ENCODE results near the gene PRKAA1. TPM values are rescaled to one million over a fixed set of nuclear protein-coding genes. Genes with fewer than 3 reads are reported as not detected.

The PRKAA1 gene
- total RNA-seq, 2 donors from 2014 or later, result 56.6 to 158 TPM

GRCh38 chr5:40833712-40834229, 35.6 kb upstream of the PRKAA1 start:
- ATAC-seq (ENCODE audit: insufficient number of reproducible peaks, low FRiP score, low read depth) (no peak), DNase-seq (ENCODE audit: low spot score) (no peak)
- peaks cover 6 to 26% of the 10 kb centered on the region in 2 donors for H3K4me1 ChIP-seq (ENCODE audit: control insufficient read depth in 1 of 2, low read depth in 2 of 2)
- no peaks in the 10 kb centered on the region for H3K27me3 ChIP-seq (replicated peaks; ENCODE audit: insufficient read depth)
- TF ChIP-seq, protein P1, sequence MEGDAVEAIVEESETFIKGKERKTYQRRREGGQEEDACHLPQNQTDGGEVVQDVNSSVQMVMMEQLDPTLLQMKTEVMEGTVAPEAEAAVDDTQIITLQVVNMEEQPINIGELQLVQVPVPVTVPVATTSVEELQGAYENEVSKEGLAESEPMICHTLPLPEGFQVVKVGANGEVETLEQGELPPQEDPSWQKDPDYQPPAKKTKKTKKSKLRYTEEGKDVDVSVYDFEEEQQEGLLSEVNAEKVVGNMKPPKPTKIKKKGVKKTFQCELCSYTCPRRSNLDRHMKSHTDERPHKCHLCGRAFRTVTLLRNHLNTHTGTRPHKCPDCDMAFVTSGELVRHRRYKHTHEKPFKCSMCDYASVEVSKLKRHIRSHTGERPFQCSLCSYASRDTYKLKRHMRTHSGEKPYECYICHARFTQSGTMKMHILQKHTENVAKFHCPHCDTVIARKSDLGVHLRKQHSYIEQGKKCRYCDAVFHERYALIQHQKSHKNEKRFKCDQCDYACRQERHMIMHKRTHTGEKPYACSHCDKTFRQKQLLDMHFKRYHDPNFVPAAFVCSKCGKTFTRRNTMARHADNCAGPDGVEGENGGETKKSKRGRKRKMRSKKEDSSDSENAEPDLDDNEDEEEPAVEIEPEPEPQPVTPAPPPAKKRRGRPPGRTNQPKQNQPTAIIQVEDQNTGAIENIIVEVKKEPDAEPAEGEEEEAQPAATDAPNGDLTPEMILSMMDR (IDR thresholded peaks at IDR 0.05), result no peak
- H3K9me3 ChIP-seq, result no peaks in the 10 kb centered on the region
- H3K36me3 ChIP-seq, result peaks cover 36% of the 10 kb centered on the region
- peak overlapping the region; percentile 89 for H3K4me3 ChIP-seq
- H3K27ac ChIP-seq, result peak overlapping the region; percentile 90 to 97

DNA sequence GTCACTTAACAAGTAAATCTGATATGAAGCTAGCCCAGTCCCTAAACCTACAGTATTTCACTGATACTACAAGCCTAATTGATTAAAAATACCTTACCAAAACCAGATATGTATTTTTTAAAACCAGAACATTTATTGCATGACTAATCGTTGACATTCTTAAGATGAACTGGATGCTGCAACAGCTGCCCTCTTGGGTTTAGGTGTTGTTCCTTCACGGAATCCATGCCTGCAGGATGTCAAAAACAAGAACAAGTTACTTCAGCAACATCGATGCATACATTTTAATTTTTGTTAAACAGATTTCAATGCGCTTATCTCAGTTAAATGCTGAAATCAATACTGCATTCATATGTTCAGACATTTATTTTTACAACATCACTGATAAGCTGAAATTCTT, 34.2 kb upstream of the PRKAA1 start:
- TF ChIP-seq, protein P1 (IDR thresholded peaks at IDR 0.05), result no peak
- ATAC-seq (ENCODE audit: insufficient number of reproducible peaks, low FRiP score, low read depth), result no peak
- H3K27me3 ChIP-seq (replicated peaks; ENCODE audit: insufficient read depth), result no peaks in the 10 kb centered on the region
- no peak for DNase-seq (ENCODE audit: low spot score)
- peaks cover 6 to 26% of the 10 kb centered on the region in 2 donors for H3K4me1 ChIP-seq (ENCODE audit: control insufficient read depth in 1 of 2, low read depth in 2 of 2)
- no peaks in the 10 kb centered on the region for H3K9me3 ChIP-seq
- no peak overlapping the region for H3K27ac ChIP-seq
- no peak overlapping the region for H3K4me3 ChIP-seq
- peaks cover 42% of the 10 kb centered on the region for H3K36me3 ChIP-seq

DNA sequence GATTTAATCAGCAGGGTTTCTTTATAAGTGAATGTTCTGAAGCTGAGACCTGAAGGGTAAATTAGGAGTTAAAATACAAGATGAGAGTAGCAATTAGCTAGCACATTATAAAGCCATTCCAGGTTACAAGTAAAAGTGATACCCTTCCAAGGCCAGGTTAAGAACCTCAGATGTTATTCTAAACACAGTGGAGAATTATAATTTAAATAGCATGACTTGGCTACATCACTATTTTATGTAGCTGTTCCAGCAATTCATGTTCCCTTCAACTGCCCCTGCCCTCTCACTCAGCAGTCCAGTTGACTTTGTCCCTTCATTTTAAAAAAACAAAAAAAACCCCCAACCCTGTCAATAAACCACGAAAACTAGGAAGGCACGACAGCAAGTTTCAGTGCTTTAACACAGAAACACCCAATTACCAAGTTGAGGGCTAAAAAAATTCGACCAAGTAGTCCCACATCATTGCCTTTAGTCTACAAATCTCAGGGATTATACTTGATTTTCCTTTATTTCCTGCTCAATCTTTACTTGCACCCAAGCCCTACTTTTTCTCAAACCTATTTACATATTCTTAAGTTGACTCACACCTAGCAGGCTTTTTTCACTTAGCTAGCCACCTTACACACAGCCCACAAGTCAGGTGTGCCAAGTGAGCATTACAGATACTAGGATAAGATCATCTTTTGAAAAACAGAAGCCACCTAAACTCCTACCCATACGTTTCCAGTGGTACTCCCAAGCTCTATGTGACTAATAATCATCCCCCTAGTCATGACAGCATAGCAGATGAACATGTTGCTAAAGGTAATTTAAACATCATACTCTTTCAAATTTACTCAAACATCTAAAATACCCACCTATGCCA, 33.4 kb upstream of the PRKAA1 start:
- peaks cover 42% of the 10 kb centered on the region for H3K36me3 ChIP-seq
- TF ChIP-seq, protein P1 (IDR thresholded peaks at IDR 0.05), result no peak

DNA sequence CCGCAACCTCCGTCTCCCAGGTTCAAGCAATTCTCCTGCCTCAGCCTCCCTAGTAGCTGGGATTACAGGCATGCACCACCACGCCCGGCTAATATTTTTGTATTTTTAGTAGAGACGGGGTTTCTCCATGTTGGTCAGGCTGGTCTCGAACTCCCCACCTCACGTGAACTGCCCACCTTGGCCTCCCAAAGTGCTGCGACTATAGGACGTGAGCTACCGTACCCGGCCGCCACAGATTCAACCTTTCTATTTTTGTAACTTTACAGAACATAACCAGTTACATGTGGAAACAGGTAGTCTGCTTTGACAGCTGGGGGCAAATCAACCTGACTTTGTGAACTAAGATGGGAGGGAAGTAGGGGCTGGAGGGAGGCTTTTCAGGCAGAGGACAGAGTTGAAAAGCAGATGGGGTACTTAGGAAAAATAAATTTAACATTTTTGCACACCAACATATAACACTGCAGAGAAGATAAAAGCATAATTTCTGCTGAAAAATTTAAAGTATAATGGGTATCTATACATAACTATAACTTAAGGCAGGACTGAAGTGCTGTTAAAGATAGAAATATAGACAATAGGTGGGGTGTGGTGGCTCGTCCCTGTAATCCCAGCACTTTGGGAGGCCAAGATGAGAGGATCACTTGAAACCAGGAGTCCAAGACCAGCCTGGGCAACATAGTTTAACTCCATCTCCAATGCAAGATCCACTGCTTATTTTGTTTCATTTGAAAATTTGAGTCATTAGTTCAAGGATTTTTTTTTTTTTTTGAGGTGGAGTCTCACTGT, 31.8 kb upstream of the PRKAA1 start:
- Histone ChIP-seq H3K4me1 (ENCODE audit: control insufficient read depth in 1 of 2, low read depth in 2 of 2) (peaks cover 6 to 16% of the 10 kb centered on the region in 2 donors), H3K4me3 (no peak overlapping the region), H3K9me3 (no peaks in the 10 kb centered on the region), H3K27me3 (replicated peaks; ENCODE audit: insufficient read depth) (no peaks in the 10 kb centered on the region), H3K27ac (no peak overlapping the region), H3K36me3 (peaks cover 42% of the 10 kb centered on the region)
- TF ChIP-seq, protein P1 (IDR thresholded peaks at IDR 0.05), result no peak
- no peak for ATAC-seq (ENCODE audit: insufficient number of reproducible peaks, low FRiP score, low read depth)
- no peak for DNase-seq (ENCODE audit: low spot score)

More for the DNA sequence above, 33.4 kb upstream of the PRKAA1 start:
- no peak overlapping the region for H3K27ac ChIP-seq
- ATAC-seq (ENCODE audit: insufficient number of reproducible peaks, low FRiP score, low read depth) (no peak), DNase-seq (ENCODE audit: low spot score) (no peak)
- peaks cover 6 to 26% of the 10 kb centered on the region in 2 donors for H3K4me1 ChIP-seq (ENCODE audit: control insufficient read depth in 1 of 2, low read depth in 2 of 2)
- no peaks in the 10 kb centered on the region for H3K9me3 ChIP-seq
- no peaks in the 10 kb centered on the region for H3K27me3 ChIP-seq (replicated peaks; ENCODE audit: insufficient read depth)
- no peak overlapping the region for H3K4me3 ChIP-seq
